ENCODE data around the gene IFNA16.

DNA sequence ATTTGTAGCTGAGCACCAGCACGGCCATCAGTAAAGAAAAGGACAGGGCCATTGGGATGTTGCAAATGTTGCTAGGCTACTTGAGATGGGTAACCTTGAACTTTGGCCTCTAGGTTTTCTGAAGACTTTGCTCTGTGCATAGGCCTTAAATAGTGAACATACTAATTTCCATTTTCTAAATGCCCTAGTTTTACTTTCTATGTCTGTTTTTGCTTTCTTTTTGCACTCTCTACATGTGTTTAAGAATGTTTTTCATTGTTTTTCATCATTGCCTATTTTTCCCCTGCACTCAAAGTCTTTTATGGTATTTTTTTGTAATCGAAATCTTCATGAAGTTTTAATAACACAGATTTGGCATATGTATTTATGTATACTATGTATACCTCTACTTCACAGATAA, 11.0 kb upstream of the IFNA16 start, which contains the start of gene IFNA17:
- no peak for TF ChIP-seq CTCF (IDR thresholded peaks at IDR 0.05; ENCODE audit: poor library complexity)
- no peak for TF ChIP-seq EZH2 (IDR thresholded peaks at IDR 0.05; ENCODE audit: borderline replicate concordance)
- TF ChIP-seq EZH2phosphoT487 (IDR thresholded peaks at IDR 0.05; ENCODE audit: low read depth, severe bottlenecking, unreplicated experiment): no peak
